Body of pancreas (tissue), 4 donors: ENCODE measurements around the gene PCID2.

Experiments
- CTCF ChIP-seq, 7 experiments: fragments of 450-650 bp in 4 of 7; fragments of 200-600 bp in 3 of 7; sonication (generic) in 3 of 7; IDR thresholded peaks; one replicate each; pipeline ENCODE4 v1.5.1; 2016 to 2019; ENCODE audit warnings: antibody characterized with exemption in 7 of 7
- POLR2A ChIP-seq, 3 donors: fragments of 450-650 bp; IDR thresholded peaks; one replicate each; pipeline ENCODE4 v1.6.1; 2016; ENCODE audit warnings: antibody characterized with exemption in 3 of 3, mild to moderate bottlenecking in 2 of 3

GRCh38 chr13:113252516-113253095, 44.1 kb upstream of the PCID2 start:
- TF ChIP-seq CTCF (IDR thresholded peaks at IDR 0.05) = no peak
- no peak for TF ChIP-seq POLR2A (IDR thresholded peaks at IDR 0.05)
